Adipocyte (in vitro differentiated cells): Measurements from ENCODE around the gene MEIS2.

ENCODE experiments used
- DNase-seq: peaks from one replicate; pipeline ENCODE4 v3.0.0-alpha.2; 2015; ENCODE audit warnings: low read depth
- H3K27me3 ChIP-seq: replicated peaks from 2 replicates; pipeline ENCODE4 v1.7.0; 2013; ENCODE audit warnings: mild to moderate bottlenecking, low read length, moderate library complexity; ENCODE audit not compliant: control insufficient read depth, insufficient read depth
- H3K36me3 ChIP-seq: 2 replicates; pipeline ENCODE4 v1.7.0; 2013; ENCODE audit warnings: low read length, mild to moderate bottlenecking, moderate library complexity; ENCODE audit not compliant: control insufficient read depth, insufficient read depth, severe bottlenecking
- H3K4me1 ChIP-seq: 2 replicates; pipeline ENCODE4 v1.7.0; 2013; ENCODE audit warnings: mild to moderate bottlenecking, low read length, moderate library complexity; ENCODE audit not compliant: control insufficient read depth, insufficient read depth
- H3K4me3 ChIP-seq: 2 replicates; pipeline ENCODE4 v1.7.0; 2013; ENCODE audit warnings: mild to moderate bottlenecking, low read length, moderate library complexity
- H3K9ac ChIP-seq: 2 replicates; pipeline ENCODE4 v1.7.0; 2013; ENCODE audit warnings: mild to moderate bottlenecking, low read length, moderate library complexity
- H3K9me3 ChIP-seq: 2 replicates; pipeline ENCODE4 v1.7.0; 2013; ENCODE audit warnings: mild to moderate bottlenecking, low read length, moderate library complexity; ENCODE audit not compliant: control insufficient read depth

MEIS2 gene

DNA sequence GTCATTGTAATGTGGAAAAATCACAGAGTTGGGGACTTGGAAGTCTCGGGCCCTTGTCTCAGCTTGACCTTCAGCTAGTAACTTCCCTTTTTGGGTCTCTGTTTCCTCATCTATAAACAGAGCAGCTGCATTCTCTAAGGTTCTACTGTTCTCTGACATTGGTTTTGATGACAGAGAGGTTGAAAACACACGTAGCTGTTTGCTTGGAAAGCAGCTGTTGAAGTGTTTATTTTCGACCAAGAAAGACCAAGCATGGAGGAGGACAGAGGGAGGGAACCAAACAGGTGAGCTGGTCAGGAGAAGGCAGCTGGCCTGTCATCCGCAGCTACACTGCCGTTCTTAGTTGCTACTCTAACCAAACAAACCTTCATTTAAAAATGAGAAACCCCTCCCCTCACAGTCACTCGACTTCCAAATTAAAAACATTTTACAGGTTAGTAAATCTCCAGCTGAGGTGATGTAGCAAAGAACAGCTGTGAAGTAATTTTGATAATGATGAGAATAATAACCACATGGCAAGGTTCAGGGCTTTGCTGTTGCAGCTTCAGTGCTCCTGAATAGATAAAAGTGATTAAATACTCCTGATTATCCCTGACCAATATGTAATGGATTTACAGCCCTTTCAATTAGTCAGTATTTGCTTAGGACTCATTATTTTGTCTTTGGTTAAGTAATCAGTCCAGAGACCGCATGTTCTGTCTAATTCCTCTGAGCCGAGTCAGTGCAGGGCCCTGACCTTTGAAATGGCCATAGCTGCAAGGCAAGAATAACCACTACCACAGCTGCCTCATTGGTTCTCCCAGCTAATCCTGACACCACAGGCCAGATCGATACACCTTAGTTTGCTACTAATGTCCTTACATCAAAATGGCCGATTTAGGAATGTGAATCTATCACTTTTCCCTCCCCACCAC is 65.3 kb downstream of the MEIS2 start:
- H3K36me3 ChIP-seq = peaks cover 35% of the 10 kb centered on the region
- DNase-seq = peak; percentile 29
- no peak overlapping the region for H3K9ac ChIP-seq
- H3K4me3 ChIP-seq = no peak overlapping the region
- H3K9me3 ChIP-seq = no peaks in the 10 kb centered on the region
- peaks cover 10% of the 10 kb centered on the region for H3K4me1 ChIP-seq
- no peaks in the 10 kb centered on the region for H3K27me3 ChIP-seq

DNA sequence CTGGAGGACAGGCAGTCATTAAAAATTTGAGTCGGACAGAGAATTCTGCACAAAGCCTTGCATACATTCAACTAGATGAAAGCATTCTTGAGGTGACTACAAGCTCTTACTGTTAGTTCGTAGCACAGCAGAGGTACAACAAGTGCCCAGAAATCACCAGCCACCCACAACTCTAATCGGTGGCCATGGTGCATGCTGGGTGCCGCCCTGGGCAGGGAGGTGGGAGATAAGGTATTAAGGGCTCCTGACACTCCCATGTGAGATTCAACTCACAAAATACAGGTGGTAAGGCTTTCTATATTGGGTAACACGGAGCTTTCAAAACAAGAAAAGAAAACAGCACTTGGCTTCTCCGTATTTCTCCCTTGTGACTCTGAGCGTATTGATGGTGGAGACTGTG is 66.0 kb downstream of the MEIS2 start:
- Histone ChIP-seq H3K9ac (no peak overlapping the region), H3K36me3 (peaks cover 35% of the 10 kb centered on the region), H3K9me3 (no peaks in the 10 kb centered on the region), H3K4me1 (peaks cover 13% of the 10 kb centered on the region), H3K27me3 (no peaks in the 10 kb centered on the region), H3K4me3 (no peak overlapping the region)
- DNase-seq = no peak

DNA sequence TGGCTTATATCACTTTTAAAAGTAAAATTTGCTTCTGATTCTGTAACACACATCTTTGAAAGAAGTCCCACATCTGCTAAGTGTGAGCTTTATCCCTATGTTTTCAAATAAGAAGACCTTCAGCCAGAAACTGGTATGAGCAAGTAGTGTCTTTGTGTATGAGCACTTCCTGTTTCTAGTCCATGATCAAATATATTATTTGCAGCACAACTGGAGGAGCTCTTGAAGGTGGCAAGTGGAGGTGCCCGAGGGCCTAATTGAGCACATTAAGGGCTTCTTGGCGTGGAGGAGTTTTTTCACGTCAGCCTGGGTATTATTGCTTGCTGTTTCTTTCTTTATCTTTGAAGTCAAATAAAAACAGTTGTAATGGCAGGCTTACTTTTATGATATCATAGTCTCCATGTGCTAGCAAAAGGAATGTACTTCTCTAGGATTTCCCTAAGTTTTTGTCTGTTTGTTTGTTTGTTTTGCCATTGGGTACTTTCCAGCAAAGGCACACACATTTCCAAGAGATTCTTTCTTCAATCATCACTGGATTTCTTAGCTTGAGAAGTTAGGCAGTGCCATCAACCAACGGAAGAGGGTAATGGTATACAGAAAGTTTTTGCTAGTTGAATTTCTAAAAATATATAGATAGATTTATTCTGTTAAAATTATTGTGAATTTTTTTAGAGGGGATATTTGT is 68.1 kb downstream of the MEIS2 start:
- peaks cover 30% of the 10 kb centered on the region for H3K4me1 ChIP-seq

DNA sequence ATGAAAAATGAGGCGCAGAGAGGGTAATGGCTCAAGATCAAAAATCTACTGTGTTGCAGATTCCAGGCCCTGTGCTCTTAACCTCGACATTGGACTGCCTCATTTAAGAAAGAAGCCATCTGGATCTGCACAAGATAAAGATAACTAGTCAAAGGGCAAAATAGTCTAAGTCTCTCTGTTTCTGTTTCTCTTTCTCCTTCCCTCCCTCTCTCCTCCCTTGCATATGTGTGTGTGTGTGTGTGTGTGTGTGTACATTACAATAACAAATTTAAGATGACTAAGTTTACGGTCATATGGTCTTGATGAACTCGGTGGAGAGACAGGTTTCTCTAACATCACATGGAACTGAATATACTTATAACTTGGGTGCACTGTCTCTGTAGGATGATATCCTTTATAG is 69.2 kb downstream of the MEIS2 start:
- peaks cover 26% of the 10 kb centered on the region for H3K36me3 ChIP-seq
- DNase-seq = peak; percentile 72
- H3K9me3 ChIP-seq = no peaks in the 10 kb centered on the region
- H3K4me1 ChIP-seq = peaks cover 30% of the 10 kb centered on the region
- H3K9ac ChIP-seq = no peak overlapping the region
- no peaks in the 10 kb centered on the region for H3K27me3 ChIP-seq
- H3K4me3 ChIP-seq = no peak overlapping the region

More for the DNA sequence above, 68.1 kb downstream of the MEIS2 start:
- DNase-seq = peak; percentile 37
- Histone ChIP-seq H3K27me3 (no peaks in the 10 kb centered on the region), H3K4me3 (no peak overlapping the region), H3K36me3 (peaks cover 35% of the 10 kb centered on the region), H3K9ac (no peak overlapping the region), H3K9me3 (no peaks in the 10 kb centered on the region)

DNA sequence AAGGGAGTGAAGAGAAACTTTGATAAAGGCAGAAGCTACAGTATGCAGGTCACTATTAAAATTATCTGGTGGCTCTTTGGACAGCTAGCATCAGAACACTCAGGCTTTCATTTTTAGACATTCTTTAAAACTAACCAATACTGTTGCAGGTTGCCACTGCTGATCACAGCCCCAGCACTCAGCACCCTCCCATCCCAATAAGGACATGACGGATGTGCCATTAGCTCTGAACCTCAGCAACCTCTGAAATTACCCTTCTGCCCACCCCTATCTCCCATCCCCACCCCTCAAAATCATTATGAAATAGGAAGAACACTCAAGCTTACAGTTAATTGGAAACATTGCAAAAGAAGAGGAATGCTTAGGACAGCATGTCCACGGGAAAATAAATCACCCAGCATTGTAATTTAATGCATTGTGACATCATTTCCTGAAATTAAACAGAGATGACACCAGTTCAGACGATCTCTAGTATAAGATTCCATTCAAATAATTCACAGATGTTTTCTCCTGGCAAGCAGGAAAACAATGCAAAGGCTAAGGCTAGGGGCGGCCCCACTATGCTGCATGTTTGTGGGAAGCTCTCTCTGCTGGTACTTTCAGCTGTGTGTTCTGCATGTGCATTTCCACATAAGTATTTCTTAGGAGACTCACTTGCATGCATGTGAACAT is 71.6 kb downstream of the MEIS2 start:
- peak; percentile 88 for DNase-seq
- peaks cover 24% of the 10 kb centered on the region for H3K4me1 ChIP-seq
- H3K27me3 ChIP-seq = no peaks in the 10 kb centered on the region
- peak overlapping the region; percentile 44 for H3K9ac ChIP-seq
- peak overlapping the region; percentile 49 for H3K4me3 ChIP-seq
- H3K36me3 ChIP-seq = peaks cover 17% of the 10 kb centered on the region
- no peaks in the 10 kb centered on the region for H3K9me3 ChIP-seq

DNA sequence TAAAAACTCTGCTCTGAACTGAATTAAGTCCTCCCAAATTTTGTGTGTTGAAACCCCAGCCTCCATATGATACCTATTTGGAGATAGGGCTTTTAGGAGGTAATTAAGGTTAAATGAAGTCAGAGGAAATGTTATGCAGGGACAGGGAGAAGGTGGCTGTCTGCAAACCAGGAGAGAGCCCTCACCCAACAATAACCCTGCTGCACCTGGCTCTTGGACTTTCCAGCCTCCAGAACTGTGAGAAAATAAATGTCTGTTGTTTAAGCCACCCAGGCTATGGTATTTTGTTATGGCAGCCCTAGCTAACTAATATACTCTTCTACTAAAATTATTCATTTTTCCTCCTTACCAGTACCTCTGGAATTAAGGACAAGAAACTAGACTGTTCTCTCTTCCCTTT is 79.5 kb downstream of the MEIS2 start:
- Histone ChIP-seq H3K9ac (no peak overlapping the region), H3K27me3 (no peaks in the 10 kb centered on the region), H3K4me1 (peaks cover 18% of the 10 kb centered on the region), H3K4me3 (no peak overlapping the region), H3K9me3 (no peaks in the 10 kb centered on the region), H3K36me3 (peaks cover 12% of the 10 kb centered on the region)
- DNase-seq = no peak

DNA sequence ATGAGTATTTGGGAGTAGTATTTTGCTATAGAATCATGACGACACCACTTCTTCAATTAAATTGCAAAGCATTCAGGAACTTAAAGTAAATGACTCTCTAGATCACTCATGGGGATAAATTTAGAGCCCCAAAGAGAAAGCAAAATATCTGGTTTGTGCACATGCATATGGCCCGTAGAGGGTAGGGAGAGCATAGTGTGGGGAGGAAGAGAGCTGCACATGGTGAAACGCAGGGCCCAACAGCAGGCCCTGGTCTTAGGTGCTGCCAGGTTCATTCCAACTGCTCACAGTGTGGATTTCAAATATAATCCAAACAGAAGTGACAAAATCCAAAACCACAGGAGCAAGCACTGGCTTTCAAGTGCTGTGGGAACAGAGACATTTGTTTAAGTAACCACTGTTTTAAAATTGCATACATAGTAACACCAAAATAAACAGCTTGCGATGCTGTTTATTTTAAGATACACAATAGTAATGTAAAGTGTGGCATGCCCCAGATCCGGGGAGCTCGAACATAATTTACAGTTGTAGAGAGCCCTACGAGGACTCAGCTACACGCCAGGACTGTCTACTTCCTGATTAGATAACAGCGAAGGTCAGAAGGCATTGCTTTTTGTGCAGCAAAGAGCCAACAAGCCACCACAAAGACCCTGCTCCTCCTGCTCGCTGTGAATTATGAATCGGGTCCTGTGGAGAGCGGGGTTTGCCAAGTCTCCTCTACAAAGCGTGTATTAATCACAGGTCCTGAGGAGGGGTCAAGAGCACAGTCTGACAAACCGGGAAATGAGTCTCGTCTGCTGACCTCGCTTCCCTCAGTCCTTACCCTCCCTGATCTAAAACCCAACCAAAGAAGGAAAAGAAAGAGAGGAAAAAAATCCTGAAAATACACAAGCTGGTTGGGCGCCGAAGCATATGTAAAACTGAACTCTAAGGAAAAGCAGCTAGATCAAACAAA is 80.6 kb downstream of the MEIS2 start:
- H3K9ac ChIP-seq = peak overlapping the region; percentile 15
- no peaks in the 10 kb centered on the region for H3K27me3 ChIP-seq
- no peaks in the 10 kb centered on the region for H3K9me3 ChIP-seq
- peaks cover 29% of the 10 kb centered on the region for H3K4me1 ChIP-seq
- DNase-seq = no peak
- H3K4me3 ChIP-seq = peak overlapping the region; percentile 39
- peaks cover 9% of the 10 kb centered on the region for H3K36me3 ChIP-seq

DNA sequence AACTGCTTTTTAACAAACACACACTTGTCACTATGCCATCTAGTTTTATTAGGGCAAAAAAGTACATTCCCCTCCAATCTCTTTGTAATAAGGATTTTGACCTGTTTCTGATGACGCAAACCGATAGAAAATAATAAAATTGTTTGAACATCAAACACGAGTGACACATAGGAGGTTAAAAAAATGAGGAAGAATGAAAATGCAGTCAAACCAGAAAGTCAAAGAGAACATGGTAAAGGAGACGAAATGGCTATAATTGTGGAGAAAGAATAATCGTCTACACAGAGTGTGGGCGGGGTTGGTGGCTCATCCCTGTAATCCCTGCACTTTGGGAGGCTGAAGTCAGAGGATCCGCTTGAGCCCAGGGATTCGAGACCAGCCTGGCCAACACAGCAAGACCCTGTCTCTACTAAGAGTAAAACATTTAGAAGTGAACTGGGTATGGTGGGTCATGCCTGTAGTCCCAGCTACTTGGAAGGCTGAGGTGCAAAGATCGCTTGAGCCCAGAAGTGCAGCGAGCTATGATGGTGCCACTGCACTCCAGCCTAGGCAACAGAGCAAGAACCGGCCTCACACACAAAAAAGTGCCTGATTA is 83.2 kb downstream of the MEIS2 start:
- no peak for DNase-seq
- Histone ChIP-seq H3K36me3 (peaks cover 3% of the 10 kb centered on the region), H3K4me1 (peaks cover 30% of the 10 kb centered on the region), H3K4me3 (no peak overlapping the region), H3K27me3 (no peaks in the 10 kb centered on the region), H3K9me3 (no peaks in the 10 kb centered on the region), H3K9ac (no peak overlapping the region)

DNA sequence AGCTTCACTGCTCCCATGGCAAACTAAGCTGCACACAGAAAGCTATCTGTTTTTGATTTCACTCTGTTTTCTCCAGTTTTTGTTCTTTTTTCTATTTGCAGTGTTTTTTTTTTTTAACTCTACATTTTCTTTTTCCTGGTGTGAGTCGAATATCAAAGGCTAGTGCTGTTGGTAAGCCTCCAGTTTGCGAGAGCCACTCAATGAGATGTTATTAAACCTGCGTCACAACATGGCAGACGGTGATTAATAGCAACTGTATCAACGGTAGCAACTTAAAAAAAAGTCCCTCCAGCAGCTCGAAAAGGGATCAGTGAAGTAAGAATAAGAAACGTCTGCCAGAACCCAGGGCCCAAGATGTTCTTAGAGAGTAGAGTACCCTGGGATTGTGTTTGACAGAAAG is 84.1 kb downstream of the MEIS2 start:
- Histone ChIP-seq H3K4me3 (peak overlapping the region; percentile 61), H3K9me3 (no peaks in the 10 kb centered on the region), H3K27me3 (no peaks in the 10 kb centered on the region), H3K9ac (peak overlapping the region; percentile 45), H3K36me3 (peaks cover 5% of the 10 kb centered on the region), H3K4me1 (peaks cover 30% of the 10 kb centered on the region)
- DNase-seq = peak; percentile 41

DNA sequence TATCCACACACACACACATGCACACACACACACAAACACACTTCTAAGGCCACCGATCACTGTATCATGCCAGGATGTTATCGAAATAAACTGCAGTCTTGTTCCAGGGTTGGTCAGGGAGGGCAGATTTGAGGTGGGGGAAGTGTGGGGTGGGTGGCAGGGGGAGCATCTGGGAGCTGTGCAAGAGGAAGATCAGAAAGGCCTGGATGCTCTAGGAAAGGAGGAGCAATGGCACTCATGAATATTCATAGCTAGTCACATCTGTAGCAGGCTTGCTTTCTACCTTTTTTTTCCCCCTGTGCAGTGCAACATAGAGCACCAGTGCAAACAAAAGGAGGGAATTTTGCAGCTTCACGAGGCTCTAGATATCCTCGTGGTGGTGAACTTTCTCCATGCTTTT is 84.9 kb downstream of the MEIS2 start:
- Histone ChIP-seq H3K4me1 (peaks cover 30% of the 10 kb centered on the region), H3K36me3 (peaks cover 12% of the 10 kb centered on the region), H3K9me3 (no peaks in the 10 kb centered on the region), H3K9ac (peak overlapping the region; percentile 45), H3K4me3 (peak overlapping the region; percentile 61), H3K27me3 (no peaks in the 10 kb centered on the region)
- peak; percentile 19 for DNase-seq
